HEK293T (cell line): ENCODE data around the gene SUCNR1.

Experiments
- CTCF ChIA-PET: fragments of 350-600 bp; formaldehyde crosslinking; extraction: SDS; loops from one replicate; lab custom pipeline; 2021; ENCODE audit warnings: antibody characterized with exemption, inconsistent platforms; lab: Yijun Ruan, JAX
- POLR2A ChIA-PET: fragments of 350-600 bp; formaldehyde crosslinking; extraction: SDS; loops from one replicate; lab custom pipeline; 2020; ENCODE audit warnings: antibody characterized with exemption, inconsistent platforms; lab: Yijun Ruan, JAX
- DNase-seq: peaks from one replicate; pipeline ENCODE4 v3.0.0; 2012; ENCODE audit warnings: mixed read lengths; ENCODE audit errors: extremely low spot score
- ARNT ChIP-seq: fragments of 450-650 bp; IDR thresholded peaks from 2 replicates; pipeline ENCODE4 v1.6.1; 2017; ENCODE audit warnings: mild to moderate bottlenecking
- BHLHE40 ChIP-seq: fragments of 450-650 bp; IDR thresholded peaks from 2 replicates; pipeline ENCODE4 v1.6.1; 2016; ENCODE audit warnings: mild to moderate bottlenecking, moderate library complexity, borderline replicate concordance
- CTBP1 ChIP-seq: fragments of 450-650 bp; IDR thresholded peaks from 2 replicates; pipeline ENCODE4 v1.6.1; 2016; ENCODE audit warnings: borderline replicate concordance
- ELF4 ChIP-seq: fragments of 450-650 bp; IDR thresholded peaks from 2 replicates; pipeline ENCODE4 v1.6.1; 2017; ENCODE audit warnings: antibody characterized with exemption
- FOXA1 ChIP-seq: fragments of 450-650 bp; IDR thresholded peaks from 2 replicates; pipeline ENCODE4 v1.6.1; 2016; ENCODE audit warnings: mild to moderate bottlenecking
- FOXK2 ChIP-seq: fragments of 450-650 bp; IDR thresholded peaks from 2 replicates; pipeline ENCODE4 v1.6.1; 2016; ENCODE audit warnings: mild to moderate bottlenecking
- FOXM1 ChIP-seq: fragments of 450-650 bp; IDR thresholded peaks from 2 replicates; pipeline ENCODE4 v1.6.1; 2017; ENCODE audit warnings: mild to moderate bottlenecking, borderline replicate concordance
- HDGF ChIP-seq: fragments of 450-650 bp; IDR thresholded peaks from 2 replicates; pipeline ENCODE4 v1.6.1; 2017; ENCODE audit warnings: antibody characterized with exemption, borderline replicate concordance
- L3MBTL2 ChIP-seq: fragments of 450-650 bp; conservative IDR thresholded peaks from 2 replicates; pipeline ENCODE4 v1.6.1; 2016; ENCODE audit warnings: mild to moderate bottlenecking
- LEF1 ChIP-seq: fragments of 450-650 bp; IDR thresholded peaks from 2 replicates; pipeline ENCODE4 v1.6.1; 2017; ENCODE audit warnings: mild to moderate bottlenecking, borderline replicate concordance
- NFRKB ChIP-seq: fragments of 450-650 bp; IDR thresholded peaks from 2 replicates; pipeline ENCODE4 v1.6.1; 2016; ENCODE audit warnings: mild to moderate bottlenecking, moderate library complexity
- SP1 ChIP-seq: fragments of 450-650 bp; IDR thresholded peaks from 2 replicates; pipeline ENCODE4 v1.6.1; 2017
- SUZ12 ChIP-seq: fragments of 450-650 bp; IDR thresholded peaks from 2 replicates; pipeline ENCODE4 v1.6.1; 2016; ENCODE audit warnings: mild to moderate bottlenecking
- TARDBP ChIP-seq: fragments of 450-650 bp; IDR thresholded peaks from 2 replicates; pipeline ENCODE4 v1.6.1; 2016
- ZNF384 ChIP-seq: fragments of 450-650 bp; IDR thresholded peaks from 2 replicates; pipeline ENCODE4 v1.6.1; 2016
- TF ChIP-seq, protein P1 (sequence below): fragments of 450-650 bp; IDR thresholded peaks from 2 replicates; pipeline ENCODE4 v1.6.1; 2016

Gene SUCNR1

GRCh38 chr3:151859233-151859673 lies 14.2 kb upstream of the SUCNR1 start:
- ChIA-PET CTCF (no interaction called here), POLR2A (no interaction called here)
- TF ChIP-seq HDGF (no peak), BHLHE40 (no peak), ZNF384 (no peak), ELF4 (no peak), ARNT (no peak), FOXM1 (no peak), LEF1 (no peak), FOXK2 (no peak), NFRKB (no peak), L3MBTL2 (no peak), TARDBP (no peak), CTBP1 (no peak), SUZ12 (no peak), SP1 (no peak), FOXA1 (no peak)
- TF ChIP-seq, protein P1, sequence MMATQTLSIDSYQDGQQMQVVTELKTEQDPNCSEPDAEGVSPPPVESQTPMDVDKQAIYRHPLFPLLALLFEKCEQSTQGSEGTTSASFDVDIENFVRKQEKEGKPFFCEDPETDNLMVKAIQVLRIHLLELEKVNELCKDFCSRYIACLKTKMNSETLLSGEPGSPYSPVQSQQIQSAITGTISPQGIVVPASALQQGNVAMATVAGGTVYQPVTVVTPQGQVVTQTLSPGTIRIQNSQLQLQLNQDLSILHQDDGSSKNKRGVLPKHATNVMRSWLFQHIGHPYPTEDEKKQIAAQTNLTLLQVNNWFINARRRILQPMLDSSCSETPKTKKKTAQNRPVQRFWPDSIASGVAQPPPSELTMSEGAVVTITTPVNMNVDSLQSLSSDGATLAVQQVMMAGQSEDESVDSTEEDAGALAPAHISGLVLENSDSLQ, result no peak
- DNase-seq, result no peak

DNA sequence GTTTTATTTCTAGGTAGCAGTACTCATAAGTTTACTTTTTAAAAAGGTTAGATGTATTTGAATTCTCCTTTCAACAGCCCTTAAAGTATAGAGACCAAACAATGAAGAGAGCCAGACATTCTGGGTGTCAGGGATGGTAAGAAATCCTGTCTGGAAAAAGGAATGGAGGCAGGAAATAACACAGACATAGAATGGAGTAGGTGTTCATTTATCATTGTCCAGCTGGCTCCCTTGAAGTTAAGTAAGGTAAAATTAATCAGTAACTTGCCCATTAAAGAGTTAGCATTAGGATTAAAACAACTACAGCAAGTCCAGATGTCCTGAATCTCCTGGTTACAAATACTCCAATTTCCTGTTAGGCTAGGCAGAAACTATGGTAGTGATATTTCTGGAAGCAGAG lies 13.5 kb upstream of the SUCNR1 start:
- no peak for TF ChIP-seq ZNF384
- no peak for TF ChIP-seq ARNT
- TF ChIP-seq L3MBTL2, result no peak
- no peak for TF ChIP-seq FOXA1
- TF ChIP-seq, protein P1, result no peak
- TF ChIP-seq ELF4, result no peak
- TF ChIP-seq LEF1, result no peak
- TF ChIP-seq CTBP1, result no peak
- TF ChIP-seq NFRKB, result no peak
- TF ChIP-seq BHLHE40, result no peak
- TF ChIP-seq TARDBP, result no peak
- no peak for TF ChIP-seq FOXK2
- TF ChIP-seq SP1, result no peak
- no peak for TF ChIP-seq FOXM1
- no peak for TF ChIP-seq HDGF
- POLR2A ChIA-PET, result no interaction called here
- DNase-seq, result no peak
- CTCF ChIA-PET, result no interaction called here

- no peak for DNase-seq
- no peak for TF ChIP-seq ZNF384
- no peak for TF ChIP-seq SUZ12
- ChIA-PET POLR2A (no interaction called here), CTCF (no interaction called here)
Observed at GRCh38 chr3:151863611-151864010, 9.8 kb upstream of the SUCNR1 start.

- TF ChIP-seq ELF4 (no peak), NFRKB (no peak)
- DNase-seq, result no peak
- ChIA-PET POLR2A (no interaction called here), CTCF (interaction anchor here (0.6 kb wide), 1 partner anchor 473 kb away, joined by 5 read pairs; no protein-coding TSS in a partner anchor)
Observed at GRCh38 chr3:151864423-151865101, 8.9 kb upstream of the SUCNR1 start.

GRCh38 chr3:151866711-151867410 lies 6.6 kb upstream of the SUCNR1 start:
- TF ChIP-seq L3MBTL2 (no peak), BHLHE40 (no peak), HDGF (no peak), ELF4 (no peak), FOXM1 (no peak), SP1 (no peak), ARNT (no peak), CTBP1 (no peak), FOXK2 (no peak), TARDBP (no peak), SUZ12 (no peak), LEF1 (no peak)
- TF ChIP-seq, protein P1, result no peak
- POLR2A ChIA-PET, result no interaction called here
- CTCF ChIA-PET, result no interaction called here
- no peak for DNase-seq

DNA sequence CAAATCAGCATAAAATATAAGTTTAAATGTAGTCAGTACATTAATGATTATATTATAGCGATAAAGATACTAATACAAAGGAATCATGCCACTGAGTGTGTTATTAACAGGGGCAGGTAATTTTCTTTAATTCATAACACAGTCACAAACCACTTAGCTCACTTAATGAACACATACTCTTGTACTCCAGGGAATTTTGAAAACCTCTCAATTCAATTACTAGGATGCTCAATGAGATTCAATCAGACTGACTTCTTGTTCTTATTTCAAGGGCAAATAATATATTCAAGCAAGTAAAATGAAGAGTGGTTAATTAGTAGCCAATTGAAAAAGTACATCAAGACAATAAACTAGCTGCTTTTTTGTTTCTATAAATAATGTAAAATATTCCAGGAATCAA lies 5.8 kb upstream of the SUCNR1 start:
- no peak for DNase-seq
- CTCF ChIA-PET, result no interaction called here
- POLR2A ChIA-PET, result no interaction called here
- TF ChIP-seq SP1, result no peak
- TF ChIP-seq ZNF384, result no peak
- TF ChIP-seq, protein P1, result no peak
- TF ChIP-seq SUZ12, result no peak
